Measurements from ENCODE around the gene TBX15.

TBX15 gene

GRCh38 chr1:118984722-118985639 lies 3.2 kb downstream of the TBX15 start:
- no peak for DNase-seq (ENCODE audit: low read depth in 2 of 2)

GRCh38 chr1:118984086-118984721 lies 3.9 kb downstream of the TBX15 start:
- DNase-seq (ENCODE audit: low read depth in 2 of 2) = no peak

DNA sequence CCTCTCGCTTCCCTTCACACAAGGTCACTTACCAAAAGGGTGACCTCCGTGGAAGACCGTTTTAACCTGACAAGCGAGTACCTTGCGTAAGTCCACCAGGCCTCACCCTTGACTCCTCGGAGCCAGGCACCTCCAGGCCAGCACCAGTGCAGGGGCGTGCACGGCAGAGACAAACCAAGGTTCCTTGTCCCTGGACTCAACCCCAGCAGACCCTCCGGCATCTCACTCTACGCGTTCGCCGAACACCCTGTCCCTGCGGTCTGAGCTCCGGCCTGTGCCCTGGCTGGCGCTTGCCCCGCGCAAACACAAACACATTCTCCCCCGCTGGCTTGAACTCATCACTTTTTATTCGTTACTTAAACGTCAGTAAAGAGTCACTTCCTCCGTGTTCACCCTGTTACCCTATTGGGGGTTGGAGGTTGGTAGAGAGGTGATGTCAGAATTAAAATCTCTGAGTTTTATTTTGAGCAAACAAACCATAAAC lies 4.5 kb downstream of the TBX15 start:
- no peak for DNase-seq (ENCODE audit: low read depth in 2 of 2)

GRCh38 chr1:118982821-118983557 lies 5.2 kb downstream of the TBX15 start:
- no peak for DNase-seq (ENCODE audit: low read depth in 2 of 2)

DNA sequence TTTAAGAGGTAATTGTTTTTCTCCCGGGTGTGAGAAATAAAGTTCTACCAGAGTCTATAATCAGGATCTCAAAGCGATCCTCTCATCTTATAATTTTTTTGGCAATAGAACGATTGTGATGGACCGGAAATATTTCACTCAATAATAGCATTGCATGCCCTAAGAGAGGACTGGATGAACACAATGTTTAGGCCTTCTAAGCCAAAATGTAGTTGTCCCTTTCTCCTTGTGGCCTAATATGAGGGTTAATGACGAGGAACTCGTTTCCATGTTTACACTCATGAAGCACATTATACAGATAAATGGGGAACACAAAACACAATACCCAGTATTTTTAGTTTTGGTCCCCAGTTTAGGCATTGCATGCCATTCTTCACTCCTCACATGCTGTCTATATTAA lies 5.9 kb downstream of the TBX15 start:
- DNase-seq (ENCODE audit: low read depth in 2 of 2) = no peak

DNA sequence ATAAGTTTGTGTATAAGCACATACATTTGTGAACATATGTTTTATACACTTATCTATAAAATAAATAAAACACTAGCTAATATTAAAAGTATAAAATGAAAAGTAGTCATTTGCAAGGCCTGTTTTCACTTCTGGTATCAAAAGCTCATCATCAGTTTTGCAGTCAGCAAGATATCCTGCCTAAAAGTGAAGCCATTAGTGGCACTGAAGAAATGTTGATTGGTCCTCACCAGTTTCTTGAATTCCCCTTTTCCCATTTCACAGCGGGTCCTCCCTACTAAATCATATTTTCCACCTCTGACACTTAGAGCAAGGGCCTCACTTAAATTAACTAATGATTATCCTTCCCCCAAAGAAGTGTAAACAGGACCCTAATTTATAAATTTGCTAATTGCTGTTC lies 6.7 kb downstream of the TBX15 start:
- DNase-seq (ENCODE audit: low read depth in 2 of 2) = no peak

DNA sequence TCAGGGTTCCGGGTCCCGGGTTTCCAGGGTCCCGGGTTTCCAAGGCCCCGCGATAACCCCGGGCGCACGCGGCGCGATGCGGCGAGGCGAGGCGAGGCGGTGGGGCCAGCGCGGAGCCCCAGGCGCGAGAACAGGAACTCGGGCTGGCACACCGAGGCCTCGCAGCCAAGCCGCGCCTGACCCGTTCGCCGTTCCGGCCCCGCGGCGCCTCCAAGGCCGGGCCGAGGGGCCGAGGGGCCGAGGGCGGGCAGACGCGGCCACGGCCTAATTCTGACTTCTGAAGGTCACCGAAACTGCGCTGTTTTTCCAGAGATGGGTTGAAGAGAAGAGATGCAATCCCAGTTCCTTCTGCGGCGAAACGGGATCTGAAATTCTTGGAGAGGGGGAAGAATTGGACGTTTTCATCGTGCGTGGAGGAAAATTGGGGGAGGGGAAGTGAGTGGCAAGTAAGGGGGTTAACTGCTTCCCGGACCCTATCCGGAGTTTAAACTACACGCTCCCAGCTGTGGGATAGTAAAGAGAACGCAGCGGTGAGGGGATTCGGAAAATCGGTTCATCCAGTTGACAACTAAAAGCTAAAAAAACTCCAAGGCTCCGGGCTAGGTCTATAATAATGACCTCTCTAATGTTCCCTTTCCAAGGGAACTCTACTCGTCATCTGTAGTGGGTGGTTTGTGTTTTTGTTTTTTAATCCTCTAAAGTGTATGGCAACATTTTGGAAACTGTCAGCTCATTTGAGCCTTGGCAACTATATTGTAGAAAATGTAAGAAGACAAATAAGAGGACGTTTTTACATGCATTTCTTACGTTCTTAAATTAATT lies 8.2 kb downstream of the TBX15 start:
- DNase-seq (ENCODE audit: low read depth in 2 of 2) = no peak

- DNase-seq (ENCODE audit: low read depth in 2 of 2) = no peak
These were observed 9.0 kb downstream of the TBX15 start for GRCh38 chr1:118978914-118979701.

GRCh38 chr1:118977600-118977999 lies 10.5 kb downstream of the TBX15 start:
- DNase-seq (ENCODE audit: low read depth in 2 of 2) = no peak

GRCh38 chr1:118974661-118975060 lies 13.5 kb downstream of the TBX15 start:
- no peak for DNase-seq (ENCODE audit: low read depth in 2 of 2)

GRCh38 chr1:118973531-118974137 lies 14.5 kb downstream of the TBX15 start:
- DNase-seq (ENCODE audit: low read depth in 2 of 2) = no peak

DNA sequence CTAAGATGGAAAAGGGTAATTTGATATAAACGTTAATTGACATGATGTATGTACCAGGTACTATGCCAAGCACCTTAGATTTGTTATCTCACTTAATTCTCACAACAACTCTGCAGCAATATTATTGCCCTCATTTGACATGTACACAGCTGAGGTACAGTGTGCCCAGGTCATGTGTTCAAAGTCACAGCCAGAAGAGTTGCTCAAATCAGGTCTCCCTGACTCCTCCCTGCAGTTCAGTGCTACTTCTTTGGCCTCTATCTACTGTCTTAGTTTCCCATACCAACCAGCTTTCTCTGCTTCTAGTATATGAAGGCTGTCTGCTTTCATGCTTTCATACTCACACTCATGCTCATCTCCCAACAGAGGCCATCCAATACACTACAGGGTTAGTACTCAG lies 15.1 kb downstream of the TBX15 start:
- DNase-seq (ENCODE audit: low read depth in 2 of 2) = no peak

DNA sequence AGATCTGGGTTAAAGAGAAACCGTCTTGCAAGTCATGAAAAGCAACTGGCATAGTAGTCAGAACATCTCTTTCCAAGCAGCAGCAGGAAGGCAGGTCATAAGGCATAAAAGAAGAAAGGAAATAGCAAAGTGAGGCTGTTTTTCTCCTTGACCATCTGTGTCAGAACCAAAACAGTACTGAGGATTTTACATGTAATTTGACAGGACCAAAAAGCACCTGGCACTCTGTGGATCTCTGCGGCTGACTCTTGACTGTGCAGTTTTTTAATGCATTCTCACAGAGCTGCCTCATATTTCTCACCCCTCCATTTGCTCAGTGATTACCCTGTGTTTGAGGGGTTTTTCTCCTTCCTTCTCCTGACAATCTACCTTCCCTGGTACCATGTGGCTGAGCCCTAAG lies 17.7 kb downstream of the TBX15 start:
- DNase-seq (ENCODE audit: low read depth in 2 of 2) = no peak

GRCh38 chr1:118963456-118964430 lies 24.4 kb downstream of the TBX15 start:
- no peak for DNase-seq (ENCODE audit: low read depth in 2 of 2)

DNA sequence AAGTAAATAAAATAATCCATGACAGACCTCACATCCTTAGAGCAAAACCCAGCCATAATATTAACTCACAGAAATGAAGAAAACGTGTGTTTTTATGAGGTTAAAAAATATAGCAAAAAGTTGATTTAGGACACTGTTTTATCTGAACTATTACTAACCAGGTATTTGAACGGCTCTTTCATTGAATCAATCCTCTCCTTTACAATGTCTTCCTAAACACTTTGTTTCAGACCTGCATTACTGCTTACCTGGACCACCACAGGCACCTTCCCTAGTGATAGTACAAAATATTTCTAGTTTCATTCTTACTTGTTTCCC lies 25.0 kb downstream of the TBX15 start:
- DNase-seq (ENCODE audit: low read depth in 2 of 2) = no peak

DNA sequence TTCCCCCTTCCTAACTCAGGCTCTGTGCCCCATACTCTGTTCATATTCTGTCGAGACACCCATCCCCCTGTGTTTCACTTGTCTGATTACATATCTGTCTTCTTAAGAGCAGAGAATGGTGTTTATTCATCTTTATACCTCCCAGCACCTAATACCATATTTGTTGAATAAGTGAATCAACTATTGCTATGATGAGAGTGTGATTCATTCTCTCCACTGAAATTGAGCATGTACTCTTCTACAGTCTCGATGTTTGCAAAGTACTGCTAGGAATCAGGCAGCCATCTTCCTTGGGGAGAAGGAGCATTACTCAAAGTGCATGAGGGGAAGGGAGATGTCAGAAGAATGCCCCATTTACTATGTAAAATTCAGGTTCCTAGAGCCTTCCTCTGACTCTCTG lies 27.0 kb downstream of the TBX15 start:
- DNase-seq (ENCODE audit: low read depth in 2 of 2) = no peak

DNA sequence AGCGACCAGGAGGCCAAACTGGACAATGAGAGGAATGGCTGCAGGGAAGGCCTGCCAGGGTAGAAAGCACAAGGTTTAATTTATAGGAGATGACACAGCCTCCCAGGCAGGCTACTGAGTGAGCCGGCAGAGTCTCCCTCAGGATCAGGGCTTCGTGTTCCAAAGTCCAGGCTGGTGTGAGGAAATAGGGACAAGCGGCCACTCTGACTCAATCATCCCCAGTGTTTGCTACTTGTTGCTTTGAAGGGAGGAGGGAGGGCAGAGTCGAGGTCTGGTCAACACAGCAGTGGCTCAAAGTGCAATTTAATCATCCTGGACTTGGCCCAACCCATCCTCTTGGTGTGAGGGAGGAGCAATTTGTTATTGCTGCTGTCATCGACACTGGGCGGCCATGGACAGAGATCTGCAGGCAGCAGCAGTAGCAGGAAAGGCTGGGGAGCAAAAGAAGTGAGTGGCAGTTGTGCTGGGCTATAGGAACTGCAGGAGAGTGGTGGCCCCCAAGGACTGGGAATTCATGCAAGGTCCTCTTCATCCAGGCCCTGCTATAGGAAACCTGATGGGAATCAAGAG lies 27.5 kb downstream of the TBX15 start:
- DNase-seq (ENCODE audit: low read depth in 2 of 2) = no peak

- DNase-seq (ENCODE audit: low read depth in 2 of 2) = no peak
These were observed 28.0 kb downstream of the TBX15 start for GRCh38 chr1:118960026-118960561.

All from stimulated activated CD8-positive, alpha-beta memory T cell treated with anti-CD3 and anti-CD28 coated beads, Interleukin-7, amount 100 ng/mL, for 1 hour (primary cell).